ENCODE data around the gene SPHK2. TPM values are rescaled to one million over a fixed set of nuclear protein-coding genes. Genes with fewer than 3 reads are reported as not detected.

SPHK2 gene
- total and polyA plus RNA-seq, 4 donors: 14.6 to 25.4 (median 19.7) TPM

GRCh38 chr19:48644355-48644754, 25.0 kb downstream of the SPHK2 start:
- Histone ChIP-seq H3K36me3 (ENCODE audit: control insufficient read depth in 1 of 2, insufficient read depth in 2 of 2, low read length in 1 of 2) (no peaks in the 10 kb centered on the region), H3K27ac (ENCODE audit: low read depth in 1 of 2, low read length in 2 of 2) (no peak overlapping the region), H3K27me3 (ENCODE audit: control insufficient read depth in 1 of 2, insufficient read depth in 2 of 2, low read length in 1 of 2) (no peaks in the 10 kb centered on the region), H3K4me1 (ENCODE audit: control insufficient read depth in 1 of 2, insufficient read depth in 2 of 2, low read length in 2 of 2) (peaks cover 0 to 3% of the 10 kb centered on the region in 2 donors), H3K4me3 (ENCODE audit: low read length in 2 of 2) (no peak overlapping the region), H3K9me3 (ENCODE audit: control insufficient read depth, low read length) (no peaks in the 10 kb centered on the region)
- intact Hi-C loops (cut with DNase I): loop anchor here in 1 of 2 donors (10.0 kb wide), 2 partner anchors 200 to 330 kb away; no protein-coding TSS in a partner anchor
- ATAC-seq (ENCODE audit: low FRiP score) (no peak), DNase-seq (no peak)
- WGBS, 2 donors: 63 to 75% methylated on average over 4 of the region's 4 CpGs

DNA sequence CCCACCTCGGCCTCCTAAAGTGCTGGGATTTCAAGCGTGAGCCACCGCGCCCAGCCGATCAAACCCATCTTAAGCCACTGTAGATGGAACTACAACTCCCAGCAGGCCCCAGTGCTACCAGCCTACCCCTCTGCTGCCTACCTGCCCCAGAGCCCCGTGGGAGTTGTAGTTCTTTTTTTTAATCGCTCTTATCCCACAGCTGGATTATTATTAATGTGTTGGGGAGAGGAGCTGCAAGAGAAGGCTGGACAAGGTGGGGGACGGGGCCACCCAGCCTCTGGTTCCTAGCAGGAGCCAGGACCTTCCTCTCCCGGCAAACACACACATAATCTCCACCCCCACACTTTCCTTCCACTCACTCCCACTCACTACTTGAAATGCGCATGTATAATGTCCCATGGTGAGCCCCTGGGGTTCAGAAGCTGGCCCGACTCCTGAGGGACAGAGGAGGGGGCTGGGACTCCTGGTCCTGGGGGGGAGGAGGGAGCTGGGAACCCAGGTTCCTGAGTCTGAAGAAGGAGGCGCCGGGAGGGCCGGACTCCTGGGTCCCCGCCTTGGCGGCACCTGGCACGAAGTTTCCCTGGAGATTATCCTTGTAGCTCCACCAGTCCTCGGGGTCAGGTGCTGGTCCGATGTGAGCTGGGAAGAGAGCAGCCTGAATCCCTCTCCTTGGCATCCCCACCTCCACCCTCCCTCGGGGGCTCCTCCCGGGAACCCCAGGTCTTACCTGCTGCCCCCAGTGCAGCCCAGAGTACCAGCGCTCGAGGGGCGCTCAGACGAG, 25.7 kb downstream of the SPHK2 start:
- whole genome bisulfite sequencing, 2 donors: 0 to 1% methylated on average over 25 of the region's 25 CpGs
- peak overlapping the region in 1 of 2 donors; percentile 18 for H3K27ac ChIP-seq (ENCODE audit: low read depth in 1 of 2, low read length in 2 of 2)
- intact Hi-C loops (cut with DNase I): loop anchor here in 1 of 2 donors (5.0 to 10.0 kb wide), 3 partner anchors 72 to 330 kb away; partner anchors contain the start of gene MAMSTR
- peaks cover 0 to 3% of the 10 kb centered on the region in 2 donors for H3K4me1 ChIP-seq (ENCODE audit: control insufficient read depth in 1 of 2, insufficient read depth in 2 of 2, low read length in 2 of 2)
- DNase-seq: peak; percentile 87
- no peaks in the 10 kb centered on the region for H3K9me3 ChIP-seq (ENCODE audit: control insufficient read depth, low read length)
- H3K4me3 ChIP-seq (ENCODE audit: low read length in 2 of 2): peak overlapping the region in 1 of 2 donors; percentile 8
- H3K36me3 ChIP-seq (ENCODE audit: control insufficient read depth in 1 of 2, insufficient read depth in 2 of 2, low read length in 1 of 2): no peaks in the 10 kb centered on the region
- no peaks in the 10 kb centered on the region for H3K27me3 ChIP-seq (ENCODE audit: control insufficient read depth in 1 of 2, insufficient read depth in 2 of 2, low read length in 1 of 2)
- peak; percentile 90 for ATAC-seq (ENCODE audit: low FRiP score)

DNA sequence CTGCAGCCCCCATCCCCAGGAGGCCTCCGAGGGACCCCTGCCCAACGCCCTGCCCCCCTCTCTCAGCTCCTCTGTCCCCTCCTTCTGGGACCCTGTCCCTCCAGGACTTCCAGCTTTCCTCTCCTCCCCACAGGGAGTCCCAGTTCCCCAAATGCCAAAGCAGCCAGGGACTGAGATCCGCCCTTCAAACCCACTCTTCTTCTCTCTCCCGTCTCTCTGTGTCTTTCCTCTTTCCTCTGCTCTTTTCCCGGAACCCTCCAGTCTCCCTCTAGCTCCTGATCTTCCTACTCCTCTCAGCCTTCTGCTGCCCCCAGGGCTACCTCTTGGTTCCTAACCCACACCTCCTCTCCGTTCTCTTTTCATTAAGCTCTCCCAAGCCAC, 26.3 kb downstream of the SPHK2 start:
- WGBS, 2 donors: 0% methylated on average over 6 of the region's 6 CpGs
- intact Hi-C loops (cut with DNase I): loop anchor here in 1 of 2 donors (5.0 to 10.0 kb wide), 3 partner anchors 72 to 329 kb away; partner anchors contain the start of gene MAMSTR
- no peaks in the 10 kb centered on the region for H3K9me3 ChIP-seq (ENCODE audit: control insufficient read depth, low read length)
- peak overlapping the region in 1 of 2 donors; percentile 8 for H3K4me3 ChIP-seq (ENCODE audit: low read length in 2 of 2)
- no peaks in the 10 kb centered on the region for H3K27me3 ChIP-seq (ENCODE audit: control insufficient read depth in 1 of 2, insufficient read depth in 2 of 2, low read length in 1 of 2)
- H3K36me3 ChIP-seq (ENCODE audit: control insufficient read depth in 1 of 2, insufficient read depth in 2 of 2, low read length in 1 of 2): no peaks in the 10 kb centered on the region
- DNase-seq (no peak), ATAC-seq (ENCODE audit: low FRiP score) (peak; percentile 20)
- H3K4me1 ChIP-seq (ENCODE audit: control insufficient read depth in 1 of 2, insufficient read depth in 2 of 2, low read length in 2 of 2): peaks cover 0 to 3% of the 10 kb centered on the region in 2 donors
- H3K27ac ChIP-seq (ENCODE audit: low read depth in 1 of 2, low read length in 2 of 2): peak overlapping the region in 1 of 2 donors; percentile 1

DNA sequence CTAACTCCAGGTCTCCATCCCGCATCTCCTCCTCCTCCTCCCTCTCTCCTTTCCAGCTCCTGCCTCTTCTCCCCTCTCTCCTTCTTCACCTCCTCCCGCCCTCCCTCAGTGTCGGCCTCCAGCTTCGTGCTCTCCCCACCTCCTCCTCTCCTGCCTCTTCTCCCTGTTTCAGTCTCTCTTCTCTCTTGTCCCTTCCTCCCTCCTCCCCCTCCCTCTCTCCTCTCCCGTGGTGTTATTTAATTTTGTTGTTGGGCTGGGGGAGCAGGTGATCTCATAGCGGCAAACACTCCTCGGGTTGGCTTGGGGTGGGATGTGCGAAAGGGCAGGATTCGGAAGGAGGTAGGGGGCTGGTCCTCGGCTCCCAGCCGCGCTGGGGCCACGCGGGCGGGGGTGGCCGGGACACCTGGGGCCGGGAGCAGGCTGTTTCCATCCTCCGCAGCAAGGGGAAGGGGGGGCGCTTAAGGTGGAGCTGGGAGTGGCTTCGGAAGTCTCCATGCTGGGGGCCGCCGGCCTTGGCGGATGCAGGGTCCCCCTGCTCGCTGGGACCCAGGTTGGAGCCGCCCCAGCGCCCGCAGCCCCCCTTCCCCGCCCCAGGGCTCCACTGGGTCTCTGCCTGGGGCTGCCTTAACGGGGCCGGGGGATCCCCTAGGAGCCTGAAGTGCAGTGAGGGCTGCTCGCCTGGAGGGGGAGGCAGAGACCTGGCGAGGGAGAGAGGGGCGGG, 26.9 kb downstream of the SPHK2 start, which contains the start of gene CA11:
Gene CA11 (minus strand): TSS at position 187 of the 721 bp plus-strand sequence. CDS start 555 bp downstream, outside the sequence.
- intact Hi-C loops (cut with DNase I): loop anchor here in 1 of 2 donors (5.0 to 10.0 kb wide), 3 partner anchors 71 to 329 kb away; partner anchors contain the start of gene MAMSTR
- ATAC-seq (ENCODE audit: low FRiP score) (peak; percentile 95), DNase-seq (peak; percentile 92 to 95)
- Histone ChIP-seq H3K4me3 (ENCODE audit: low read length in 2 of 2) (peak within 1 kb of the TSS; percentile 7 to 8), H3K27ac (ENCODE audit: low read depth in 1 of 2, low read length in 2 of 2) (peak within 1 kb of the TSS; percentile 1 to 18), H3K27me3 (ENCODE audit: control insufficient read depth in 1 of 2, insufficient read depth in 2 of 2, low read length in 1 of 2) (no peaks in the 10 kb centered on the region), H3K36me3 (ENCODE audit: control insufficient read depth in 1 of 2, insufficient read depth in 2 of 2, low read length in 1 of 2) (no peaks in the 10 kb centered on the region), H3K4me1 (ENCODE audit: control insufficient read depth in 1 of 2, insufficient read depth in 2 of 2, low read length in 2 of 2) (peaks cover 0 to 3% of the 10 kb centered on the region in 2 donors), H3K9me3 (ENCODE audit: control insufficient read depth, low read length) (no peaks in the 10 kb centered on the region)
- 1% methylated on average over 23 to 33 of the region's 33 CpGs for WGBS, 2 donors

DNA sequence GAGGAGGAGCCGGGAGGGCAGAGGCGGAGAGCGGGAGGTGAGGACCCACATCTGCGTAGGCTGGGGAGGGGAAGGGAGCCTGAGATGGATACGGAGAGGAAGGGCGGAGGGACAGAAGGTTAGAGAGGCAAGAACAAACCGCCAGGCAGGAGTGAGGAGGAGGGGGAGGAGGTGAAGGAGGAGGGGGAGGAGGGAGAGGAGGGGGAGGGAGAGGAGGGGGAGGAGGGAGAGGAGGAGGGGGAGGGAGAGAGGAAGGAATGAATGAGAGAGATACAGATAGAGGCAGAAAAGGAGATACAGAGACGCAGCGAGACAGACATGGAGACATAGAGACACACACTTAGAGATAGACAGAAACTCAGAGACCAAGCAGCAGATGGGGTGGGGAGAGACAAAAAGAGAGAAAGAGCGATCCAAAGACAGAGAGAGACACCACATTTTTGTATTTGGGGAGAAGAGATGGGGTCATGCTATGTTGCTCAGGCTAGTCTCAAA, 27.5 kb downstream of the SPHK2 start:
- ATAC-seq (ENCODE audit: low FRiP score) (no peak), DNase-seq (no peak)
- Histone ChIP-seq H3K4me3 (ENCODE audit: low read length in 2 of 2) (no peak overlapping the region), H3K27me3 (ENCODE audit: control insufficient read depth in 1 of 2, insufficient read depth in 2 of 2, low read length in 1 of 2) (no peaks in the 10 kb centered on the region), H3K36me3 (ENCODE audit: control insufficient read depth in 1 of 2, insufficient read depth in 2 of 2, low read length in 1 of 2) (no peaks in the 10 kb centered on the region), H3K4me1 (ENCODE audit: control insufficient read depth in 1 of 2, insufficient read depth in 2 of 2, low read length in 2 of 2) (peaks cover 0 to 3% of the 10 kb centered on the region in 2 donors), H3K9me3 (ENCODE audit: control insufficient read depth, low read length) (no peaks in the 10 kb centered on the region), H3K27ac (ENCODE audit: low read depth in 1 of 2, low read length in 2 of 2) (no peak overlapping the region)
- intact Hi-C loops (cut with DNase I): loop anchor here in 1 of 2 donors (5.0 to 10.0 kb wide), 3 partner anchors 71 to 328 kb away; partner anchors contain the start of gene MAMSTR
- WGBS, 2 donors: 12 to 25% methylated on average over 4 to 9 of the region's 10 CpGs

- no peaks in the 10 kb centered on the region for H3K27me3 ChIP-seq (ENCODE audit: control insufficient read depth in 1 of 2, insufficient read depth in 2 of 2, low read length in 1 of 2)
- no peaks in the 10 kb centered on the region for H3K9me3 ChIP-seq (ENCODE audit: control insufficient read depth, low read length)
- H3K4me1 ChIP-seq (ENCODE audit: control insufficient read depth in 1 of 2, insufficient read depth in 2 of 2, low read length in 2 of 2): peaks cover 0 to 3% of the 10 kb centered on the region in 2 donors
- DNase-seq (no peak), ATAC-seq (ENCODE audit: low FRiP score) (no peak)
- no peak overlapping the region for H3K4me3 ChIP-seq (ENCODE audit: low read length in 2 of 2)
- 70 to 72% methylated on average over 2 of the region's 2 CpGs for WGBS, 2 donors
- no peaks in the 10 kb centered on the region for H3K36me3 ChIP-seq (ENCODE audit: control insufficient read depth in 1 of 2, insufficient read depth in 2 of 2, low read length in 1 of 2)
- intact Hi-C loops (cut with DNase I): loop anchor here in 1 of 2 donors (5.0 to 10.0 kb wide), 3 partner anchors 69 to 327 kb away; partner anchors contain the start of gene MAMSTR
- H3K27ac ChIP-seq (ENCODE audit: low read depth in 1 of 2, low read length in 2 of 2): no peak overlapping the region
Measured at GRCh38 chr19:48648134-48648533, 28.8 kb downstream of the SPHK2 start.

DNA sequence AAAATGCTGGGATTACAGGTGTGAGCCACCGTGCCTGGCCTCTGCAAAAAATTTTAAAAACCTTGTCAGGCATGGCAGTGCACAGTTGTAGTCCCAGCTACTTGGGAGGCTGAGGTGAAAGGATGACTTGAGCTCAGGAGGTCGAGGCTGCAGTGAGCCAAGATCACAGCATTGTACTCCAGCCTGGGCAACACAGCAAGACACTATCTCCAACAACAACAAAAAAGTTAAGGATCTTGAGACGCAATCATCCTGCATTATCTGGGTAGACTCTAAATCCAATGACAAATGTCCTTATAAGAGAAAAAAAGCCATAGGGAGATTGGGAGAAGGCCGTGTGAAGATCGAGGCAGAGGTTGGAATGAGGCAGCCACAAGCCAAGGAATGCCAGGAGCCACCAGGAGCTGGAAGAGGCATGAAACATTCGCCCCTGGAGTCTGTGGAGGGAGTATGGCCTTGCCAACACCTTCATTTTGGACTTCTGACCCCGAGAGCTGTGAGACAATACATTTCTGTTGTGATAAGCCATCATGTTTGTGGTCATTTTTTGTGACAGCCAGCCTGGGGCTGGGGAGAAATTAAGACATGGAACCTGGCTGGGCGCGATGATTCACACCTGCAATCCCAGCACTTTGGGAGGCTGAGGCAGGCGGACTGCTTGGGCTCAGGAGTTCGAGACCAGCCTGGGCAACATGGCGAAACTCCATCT, 31.8 kb downstream of the SPHK2 start:
- DNase-seq: no peak

DNA sequence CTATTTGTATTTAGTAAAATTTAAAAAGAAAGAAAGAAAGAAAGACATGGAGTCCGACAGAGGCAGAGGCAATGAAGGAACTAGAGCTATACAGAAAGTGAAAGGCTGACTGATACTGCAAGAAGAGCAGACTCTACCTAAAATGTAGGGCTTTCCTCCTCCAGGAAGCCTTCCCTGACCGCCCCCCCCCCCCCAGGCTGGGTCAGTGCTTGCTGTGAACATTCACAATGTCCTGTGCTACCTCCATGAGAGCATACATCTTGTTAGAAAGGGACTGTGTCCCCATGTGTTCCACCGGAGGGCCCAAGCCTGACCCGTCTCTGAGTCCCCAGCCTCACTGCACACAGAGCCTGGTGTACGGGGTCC, 32.4 kb downstream of the SPHK2 start:
- no peaks in the 10 kb centered on the region for H3K27me3 ChIP-seq (ENCODE audit: control insufficient read depth in 1 of 2, insufficient read depth in 2 of 2, low read length in 1 of 2)
- H3K4me1 ChIP-seq (ENCODE audit: control insufficient read depth in 1 of 2, insufficient read depth in 2 of 2, low read length in 2 of 2): no peaks in the 10 kb centered on the region
- H3K36me3 ChIP-seq (ENCODE audit: control insufficient read depth in 1 of 2, insufficient read depth in 2 of 2, low read length in 1 of 2): no peaks in the 10 kb centered on the region
- intact Hi-C loops (cut with DNase I): no loop called here
- no peak overlapping the region for H3K4me3 ChIP-seq (ENCODE audit: low read length in 2 of 2)
- no peak overlapping the region for H3K27ac ChIP-seq (ENCODE audit: low read depth in 1 of 2, low read length in 2 of 2)
- ATAC-seq (ENCODE audit: low FRiP score): no peak
- H3K9me3 ChIP-seq (ENCODE audit: control insufficient read depth, low read length): no peaks in the 10 kb centered on the region
- DNase-seq: no peak
- 65 to 90% methylated on average over 5 of the region's 5 CpGs for WGBS, 2 donors

More for the DNA sequence above, 31.8 kb downstream of the SPHK2 start:
- H3K4me3 ChIP-seq (ENCODE audit: low read length in 2 of 2): no peak overlapping the region
- H3K9me3 ChIP-seq (ENCODE audit: control insufficient read depth, low read length): no peaks in the 10 kb centered on the region
- 87% methylated on average over 12 of the region's 12 CpGs for WGBS, 2 donors
- H3K27me3 ChIP-seq (ENCODE audit: control insufficient read depth in 1 of 2, insufficient read depth in 2 of 2, low read length in 1 of 2): no peaks in the 10 kb centered on the region
- intact Hi-C loops (cut with DNase I): no loop called here
- no peaks in the 10 kb centered on the region for H3K36me3 ChIP-seq (ENCODE audit: control insufficient read depth in 1 of 2, insufficient read depth in 2 of 2, low read length in 1 of 2)
- no peak overlapping the region for H3K27ac ChIP-seq (ENCODE audit: low read depth in 1 of 2, low read length in 2 of 2)
- H3K4me1 ChIP-seq (ENCODE audit: control insufficient read depth in 1 of 2, insufficient read depth in 2 of 2, low read length in 2 of 2): no peaks in the 10 kb centered on the region
- ATAC-seq (ENCODE audit: low FRiP score): no peak

All from aorta (tissue), 5 donors.